Left ventricle myocardium inferior (tissue), 1 donor: ENCODE results near the gene MINK1. TPM values are rescaled to one million over a fixed set of nuclear protein-coding genes. Genes with fewer than 3 reads are reported as not detected.

ENCODE experiments used
- DNase-seq: peaks from one replicate; pipeline ENCODE4 v3.0.0-alpha.2; 2020
- H3K27ac ChIP-seq: fragments of 200-600 bp; replicated peaks from 2 replicates; pipeline ENCODE4 v1.8.0; 2021
- H3K27me3 ChIP-seq: fragments of 200-600 bp; 2 replicates; pipeline ENCODE4 v1.8.0; 2021; ENCODE audit warnings: low read depth
- H3K36me3 ChIP-seq: fragments of 200-600 bp; 2 replicates; pipeline ENCODE4 v1.8.0; 2021
- H3K4me1 ChIP-seq: fragments of 200-600 bp; 2 replicates; pipeline ENCODE4 v1.8.0; 2021
- H3K4me3 ChIP-seq: fragments of 200-600 bp; 2 replicates; pipeline ENCODE4 v1.8.0; 2021; ENCODE audit warnings: mild to moderate bottlenecking, moderate library complexity
- H3K9me3 ChIP-seq: fragments of 200-600 bp; replicated peaks from 2 replicates; pipeline ENCODE4 v1.8.0; 2021
- intact Hi-C: fragments of 100-400 bp; cut with micrococcal nuclease; formaldehyde crosslinking; loops from one replicate; pipeline ENCODE4 v1.11.0; 2022
- total RNA-seq: library from RNA; stranded (reverse); fragmentation: NEBNext Ultra II Directional; extraction: Animal tissue kit (Norgen Biotek cat#: 25700); gene quantifications from one replicate; pipeline ENCODE4 v1.2.1, GENCODE V29; 2021
- TF ChIP-seq, protein P1 (sequence below): fragments of 200-600 bp; IDR thresholded peaks from 2 replicates; pipeline ENCODE4 v1.8.0; 2021; ENCODE audit warnings: antibody characterized with exemption, mild to moderate bottlenecking, borderline replicate concordance
- donor health status: DM: no; HTN: yes; CAD: no; lungs with severe emphysema.

The MINK1 gene
- total RNA-seq, 1 donor from 2014 or later = 50.9 TPM

DNA sequence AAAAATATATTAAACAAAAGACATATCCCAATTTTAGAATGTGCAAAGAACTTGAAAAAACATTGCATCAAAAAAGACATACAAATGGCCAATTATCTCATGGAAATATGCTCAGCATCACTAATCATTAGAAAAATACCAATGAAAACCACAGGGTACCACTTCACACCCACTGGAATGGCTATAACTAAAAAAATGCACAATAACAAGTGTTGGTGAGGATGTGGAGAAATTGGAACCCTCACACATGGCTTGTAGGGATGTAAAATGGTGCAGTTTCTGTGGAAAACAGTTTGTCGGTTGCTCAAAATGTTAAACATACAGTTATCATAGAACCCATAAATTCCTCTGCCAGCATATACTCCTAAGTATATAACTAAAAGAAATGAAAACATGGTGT, 38.0 kb upstream of the MINK1 start:
- Histone ChIP-seq H3K36me3 (peaks cover 23% of the 10 kb centered on the region), H3K27ac (peak overlapping the region; percentile 83), H3K4me1 (peaks cover 23% of the 10 kb centered on the region), H3K4me3 (peak overlapping the region; percentile 76), H3K9me3 (no peaks in the 10 kb centered on the region), H3K27me3 (no peaks in the 10 kb centered on the region)
- intact Hi-C loops = no loop called here
- no peak for DNase-seq
- TF ChIP-seq, protein P1, sequence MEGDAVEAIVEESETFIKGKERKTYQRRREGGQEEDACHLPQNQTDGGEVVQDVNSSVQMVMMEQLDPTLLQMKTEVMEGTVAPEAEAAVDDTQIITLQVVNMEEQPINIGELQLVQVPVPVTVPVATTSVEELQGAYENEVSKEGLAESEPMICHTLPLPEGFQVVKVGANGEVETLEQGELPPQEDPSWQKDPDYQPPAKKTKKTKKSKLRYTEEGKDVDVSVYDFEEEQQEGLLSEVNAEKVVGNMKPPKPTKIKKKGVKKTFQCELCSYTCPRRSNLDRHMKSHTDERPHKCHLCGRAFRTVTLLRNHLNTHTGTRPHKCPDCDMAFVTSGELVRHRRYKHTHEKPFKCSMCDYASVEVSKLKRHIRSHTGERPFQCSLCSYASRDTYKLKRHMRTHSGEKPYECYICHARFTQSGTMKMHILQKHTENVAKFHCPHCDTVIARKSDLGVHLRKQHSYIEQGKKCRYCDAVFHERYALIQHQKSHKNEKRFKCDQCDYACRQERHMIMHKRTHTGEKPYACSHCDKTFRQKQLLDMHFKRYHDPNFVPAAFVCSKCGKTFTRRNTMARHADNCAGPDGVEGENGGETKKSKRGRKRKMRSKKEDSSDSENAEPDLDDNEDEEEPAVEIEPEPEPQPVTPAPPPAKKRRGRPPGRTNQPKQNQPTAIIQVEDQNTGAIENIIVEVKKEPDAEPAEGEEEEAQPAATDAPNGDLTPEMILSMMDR = no peak

- DNase-seq = no peak
- Histone ChIP-seq H3K4me3 (peak overlapping the region; percentile 76), H3K27ac (peak overlapping the region; percentile 83), H3K9me3 (no peaks in the 10 kb centered on the region), H3K36me3 (peaks cover 23% of the 10 kb centered on the region), H3K4me1 (peaks cover 16% of the 10 kb centered on the region), H3K27me3 (no peaks in the 10 kb centered on the region)
- TF ChIP-seq, protein P1 = no peak
- intact Hi-C loops = no loop called here
These were observed 36.6 kb upstream of the MINK1 start for GRCh38 chr17:4796552-4796920.

DNA sequence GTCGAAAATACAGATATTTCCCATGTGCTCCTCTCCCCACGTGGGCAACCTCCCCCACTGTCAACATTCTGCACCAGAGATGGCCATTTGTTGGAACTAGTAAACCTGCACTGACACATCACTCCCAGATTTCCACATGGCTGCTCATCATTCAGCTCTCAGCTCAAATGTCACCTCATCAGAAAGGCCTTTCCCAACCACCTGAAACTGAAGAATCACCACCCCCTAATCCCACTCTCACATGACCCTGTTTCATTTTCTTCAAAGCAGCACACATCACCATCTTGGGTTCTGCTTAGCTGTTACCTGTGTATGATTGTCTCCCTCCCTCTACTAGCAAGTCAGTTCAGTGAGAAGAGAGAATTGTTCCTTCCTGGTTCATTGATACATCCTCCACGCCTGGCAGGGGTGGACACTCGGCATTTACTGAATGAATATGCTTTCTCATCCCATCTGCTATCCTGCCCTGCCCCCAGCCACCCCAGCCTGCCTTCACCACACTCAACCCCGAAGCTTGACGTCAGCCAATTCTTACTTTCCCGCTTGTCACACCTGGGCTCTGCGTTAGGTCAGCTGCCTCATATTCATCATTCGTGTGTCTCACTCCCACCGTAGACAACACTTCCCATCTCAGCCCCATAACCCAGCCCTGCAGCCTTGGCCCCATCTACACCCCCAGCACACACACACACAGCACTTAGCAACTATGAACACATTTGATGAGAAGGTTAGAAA, 32.5 kb upstream of the MINK1 start:
- Histone ChIP-seq H3K4me3 (no peak overlapping the region), H3K27me3 (no peaks in the 10 kb centered on the region), H3K36me3 (peaks cover 23% of the 10 kb centered on the region), H3K27ac (no peak overlapping the region), H3K4me1 (peaks cover 16% of the 10 kb centered on the region), H3K9me3 (no peaks in the 10 kb centered on the region)
- TF ChIP-seq, protein P1 = no peak
- intact Hi-C loops = no loop called here
- no peak for DNase-seq

DNA sequence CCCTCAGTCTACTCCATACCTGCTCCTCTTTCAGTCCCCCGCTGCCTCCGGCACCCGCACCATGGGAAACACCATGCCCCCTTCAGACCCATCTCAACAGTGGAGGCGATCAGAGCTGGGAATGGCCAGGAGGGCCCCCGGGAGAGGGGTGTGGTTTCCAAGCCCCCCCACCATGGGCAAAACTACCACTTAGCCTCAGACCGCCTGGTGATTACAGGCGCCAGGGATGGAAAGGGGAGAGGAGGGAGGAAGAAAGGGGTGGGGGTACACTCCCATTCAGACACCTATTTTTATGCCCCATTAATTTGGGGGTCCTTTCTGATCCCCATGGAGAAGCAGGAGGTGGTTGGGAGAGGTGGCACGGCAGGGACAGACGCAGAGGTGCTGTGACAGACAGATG, 30.9 kb upstream of the MINK1 start, which contains the start of gene C17orf114:
TSS of gene C17orf114 (minus strand) at position 101 of the 400 bp plus-strand sequence.
- peaks cover 21% of the 10 kb centered on the region for H3K36me3 ChIP-seq
- peaks cover 14% of the 10 kb centered on the region for H3K4me1 ChIP-seq
- H3K9me3 ChIP-seq = no peaks in the 10 kb centered on the region
- intact Hi-C loops = no loop called here
- H3K27ac ChIP-seq = no peak within 1 kb of the TSS
- no peaks in the 10 kb centered on the region for H3K27me3 ChIP-seq
- no peak for DNase-seq
- H3K4me3 ChIP-seq = no peak within 1 kb of the TSS
- TF ChIP-seq, protein P1 = no peak

DNA sequence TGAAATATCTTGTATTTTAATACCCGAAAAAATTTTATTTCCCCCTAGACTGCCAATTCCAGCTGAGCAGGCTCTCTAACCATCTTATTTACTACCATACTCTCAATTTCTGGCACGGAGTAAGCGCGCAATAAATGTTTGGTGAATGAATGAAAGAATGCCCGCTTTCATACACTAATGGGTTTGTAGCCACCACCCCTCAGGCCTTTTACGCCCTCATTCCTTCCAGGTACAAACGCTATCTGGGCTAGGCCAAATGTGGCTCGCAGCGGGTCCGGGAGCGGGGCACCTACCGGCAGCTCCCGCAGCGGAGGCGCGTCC, 26.7 kb upstream of the MINK1 start:
- peak overlapping the region; percentile 88 for H3K27ac ChIP-seq
- H3K36me3 ChIP-seq = peaks cover 8% of the 10 kb centered on the region
- DNase-seq = no peak
- peak overlapping the region; percentile 88 for H3K4me3 ChIP-seq
- H3K4me1 ChIP-seq = peaks cover 41% of the 10 kb centered on the region
- H3K9me3 ChIP-seq = no peaks in the 10 kb centered on the region
- TF ChIP-seq, protein P1 = no peak
- intact Hi-C loops = no loop called here
- H3K27me3 ChIP-seq = no peaks in the 10 kb centered on the region
